LNCaP clone FGC (cell line): ENCODE measurements around the gene TTC21A.
"Not testable (repeated sequence)": the region's sequence is repeated elsewhere in the genome, so short reads cannot be mapped to it uniquely, and the experiment has no call there.

Experiments
- DNase-seq: peaks from one replicate; pipeline ENCODE4 v3.0.0-alpha.2; 2011; ENCODE audit warnings: low read depth
- H3K4me3 ChIP-seq: 2 replicates; pipeline ENCODE4 v1.5.1; 2011; ENCODE audit warnings: mild to moderate bottlenecking, low read depth, low read length, control low read depth
- TF ChIP-seq, protein P1 (sequence below): IDR thresholded peaks from 2 replicates; pipeline ENCODE4 v1.5.1; 2012; ENCODE audit warnings: mild to moderate bottlenecking; ENCODE audit not compliant: control insufficient read depth, insufficient read depth; ENCODE audit errors: extremely low read depth

Gene TTC21A

GRCh38 chr3:39170461-39170860 is 63.0 kb downstream of the TTC21A start:
- no peak for DNase-seq
- TF ChIP-seq, protein P1, sequence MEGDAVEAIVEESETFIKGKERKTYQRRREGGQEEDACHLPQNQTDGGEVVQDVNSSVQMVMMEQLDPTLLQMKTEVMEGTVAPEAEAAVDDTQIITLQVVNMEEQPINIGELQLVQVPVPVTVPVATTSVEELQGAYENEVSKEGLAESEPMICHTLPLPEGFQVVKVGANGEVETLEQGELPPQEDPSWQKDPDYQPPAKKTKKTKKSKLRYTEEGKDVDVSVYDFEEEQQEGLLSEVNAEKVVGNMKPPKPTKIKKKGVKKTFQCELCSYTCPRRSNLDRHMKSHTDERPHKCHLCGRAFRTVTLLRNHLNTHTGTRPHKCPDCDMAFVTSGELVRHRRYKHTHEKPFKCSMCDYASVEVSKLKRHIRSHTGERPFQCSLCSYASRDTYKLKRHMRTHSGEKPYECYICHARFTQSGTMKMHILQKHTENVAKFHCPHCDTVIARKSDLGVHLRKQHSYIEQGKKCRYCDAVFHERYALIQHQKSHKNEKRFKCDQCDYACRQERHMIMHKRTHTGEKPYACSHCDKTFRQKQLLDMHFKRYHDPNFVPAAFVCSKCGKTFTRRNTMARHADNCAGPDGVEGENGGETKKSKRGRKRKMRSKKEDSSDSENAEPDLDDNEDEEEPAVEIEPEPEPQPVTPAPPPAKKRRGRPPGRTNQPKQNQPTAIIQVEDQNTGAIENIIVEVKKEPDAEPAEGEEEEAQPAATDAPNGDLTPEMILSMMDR: no peak
- no peak overlapping the region for H3K4me3 ChIP-seq

GRCh38 chr3:39170877-39171276 is 63.4 kb downstream of the TTC21A start:
- DNase-seq, H3K4me3 ChIP-seq: not testable (repeated sequence)

- no peak overlapping the region for H3K4me3 ChIP-seq
- TF ChIP-seq, protein P1: no peak
- DNase-seq: no peak
Observed at GRCh38 chr3:39171860-39172259, 64.4 kb downstream of the TTC21A start.

DNA sequence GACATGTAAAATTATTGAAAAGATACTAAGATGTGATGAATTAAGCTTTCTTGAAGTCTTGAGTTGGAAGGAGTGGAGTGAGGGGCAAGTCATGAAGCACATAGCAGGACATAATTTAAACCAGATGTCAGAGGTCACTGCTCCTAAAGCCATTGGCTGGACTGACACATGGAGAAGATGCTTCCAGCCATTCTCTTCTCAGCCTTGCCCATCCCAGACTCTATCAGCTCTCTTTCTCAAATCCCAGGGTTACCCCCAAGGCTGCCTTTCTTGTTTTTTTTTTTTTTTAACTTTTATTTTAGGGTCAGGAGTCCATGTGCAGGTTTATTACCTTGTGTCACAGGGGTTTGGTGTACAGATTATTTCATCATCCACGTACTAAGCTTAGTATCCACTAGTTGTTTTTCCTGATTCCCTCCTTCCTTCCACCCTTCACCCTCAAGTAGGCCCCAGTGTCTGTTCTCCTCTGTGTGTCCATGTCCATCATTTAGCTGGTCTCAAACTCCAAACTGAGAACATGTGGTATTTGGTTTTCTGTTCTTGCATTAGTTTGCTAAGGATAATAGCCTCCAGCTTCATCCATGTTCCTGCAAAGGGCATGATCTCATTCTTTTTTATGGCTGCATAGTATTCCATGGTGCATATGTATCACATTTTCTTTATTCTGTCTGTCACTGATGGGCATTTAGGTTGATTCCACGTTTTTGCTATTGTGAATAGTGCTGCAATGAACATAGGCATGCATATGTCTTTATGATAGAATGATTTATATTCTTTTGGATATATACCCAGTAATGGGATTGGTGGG is 66.0 kb downstream of the TTC21A start:
- DNase-seq: no peak
- TF ChIP-seq, protein P1: no peak
- H3K4me3 ChIP-seq: no peak overlapping the region

DNA sequence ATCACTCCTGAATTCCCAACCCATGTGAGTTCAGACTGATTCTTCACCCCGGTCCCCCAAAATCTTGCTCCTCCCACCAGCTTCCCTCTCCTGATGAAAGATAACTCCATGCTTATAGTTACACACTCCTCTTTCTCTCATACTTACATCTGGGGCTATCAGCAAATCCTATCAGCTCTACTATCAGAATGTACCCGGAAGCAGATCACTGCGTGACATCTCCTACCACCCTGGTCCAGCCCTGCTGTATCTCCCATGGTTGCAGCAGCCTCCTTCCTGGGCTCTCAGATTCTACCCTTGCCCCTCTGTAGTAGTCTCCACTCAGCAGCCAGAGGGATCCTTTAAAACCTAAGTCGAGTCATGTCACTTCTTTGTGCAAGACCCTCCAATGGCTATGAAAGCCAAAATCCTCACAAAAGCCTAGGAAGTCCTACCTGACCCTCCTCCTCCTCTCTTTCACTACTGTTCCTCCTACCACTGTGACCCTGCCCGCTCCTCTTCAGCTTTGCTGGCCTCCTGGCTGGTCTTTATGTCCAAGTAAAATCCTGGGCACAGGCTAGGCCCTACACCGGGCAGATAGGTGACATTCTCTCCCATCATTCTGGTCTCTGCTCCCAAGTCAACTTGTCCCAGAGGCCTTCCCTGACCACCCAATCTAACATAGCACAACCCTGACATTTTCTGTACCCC is 68.7 kb downstream of the TTC21A start:
- TF ChIP-seq, protein P1: no peak

DNA sequence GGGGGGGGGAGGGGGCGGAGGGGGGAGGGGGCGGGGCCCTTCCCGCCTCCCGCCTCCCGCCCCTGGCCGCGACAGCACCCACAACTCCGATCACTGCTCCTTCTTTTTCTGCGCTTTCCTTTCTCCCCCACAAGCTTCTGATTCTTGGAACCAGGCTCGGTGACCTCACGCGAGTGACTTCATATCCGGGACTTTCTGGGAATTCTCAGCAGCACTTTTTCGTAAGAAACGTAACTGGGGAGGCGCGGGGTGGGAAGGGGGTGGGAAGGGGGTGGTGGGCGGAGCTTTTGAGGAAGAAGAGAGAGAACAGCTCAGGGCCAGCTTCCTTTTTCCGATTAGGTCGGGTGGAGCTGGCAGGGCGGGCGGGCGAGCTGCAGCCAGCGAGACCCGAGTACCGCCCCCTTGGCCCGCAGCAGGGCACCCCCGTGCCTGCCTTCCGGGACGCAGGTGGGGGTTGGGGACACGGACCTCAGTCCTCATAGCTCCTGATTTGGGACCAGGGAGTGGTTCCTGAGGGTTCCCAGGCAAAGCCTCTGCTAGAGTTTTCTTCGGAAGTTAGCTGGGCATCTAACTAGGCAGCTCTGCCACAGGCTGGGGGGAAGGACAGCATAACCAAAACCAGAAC is 70.3 kb downstream of the TTC21A start:
- peak; percentile 64 for DNase-seq
- peak overlapping the region; percentile 49 for H3K4me3 ChIP-seq
- TF ChIP-seq, protein P1: no peak

More for the DNA sequence above, 68.7 kb downstream of the TTC21A start:
- DNase-seq: no peak
- H3K4me3 ChIP-seq: no peak overlapping the region

GRCh38 chr3:39178553-39178952 is 71.1 kb downstream of the TTC21A start:
- no peak for DNase-seq
- TF ChIP-seq, protein P1: no peak
- H3K4me3 ChIP-seq: peak overlapping the region; percentile 49
